ENCODE data around the gene TBX10. TPM values are rescaled to one million over a fixed set of nuclear protein-coding genes. Genes with fewer than 3 reads are reported as not detected.

The TBX10 gene
- total RNA-seq, 3 donors from 2014 or later (not counting 1 experiment from before 2014, with no cell fraction given) = not detected

DNA sequence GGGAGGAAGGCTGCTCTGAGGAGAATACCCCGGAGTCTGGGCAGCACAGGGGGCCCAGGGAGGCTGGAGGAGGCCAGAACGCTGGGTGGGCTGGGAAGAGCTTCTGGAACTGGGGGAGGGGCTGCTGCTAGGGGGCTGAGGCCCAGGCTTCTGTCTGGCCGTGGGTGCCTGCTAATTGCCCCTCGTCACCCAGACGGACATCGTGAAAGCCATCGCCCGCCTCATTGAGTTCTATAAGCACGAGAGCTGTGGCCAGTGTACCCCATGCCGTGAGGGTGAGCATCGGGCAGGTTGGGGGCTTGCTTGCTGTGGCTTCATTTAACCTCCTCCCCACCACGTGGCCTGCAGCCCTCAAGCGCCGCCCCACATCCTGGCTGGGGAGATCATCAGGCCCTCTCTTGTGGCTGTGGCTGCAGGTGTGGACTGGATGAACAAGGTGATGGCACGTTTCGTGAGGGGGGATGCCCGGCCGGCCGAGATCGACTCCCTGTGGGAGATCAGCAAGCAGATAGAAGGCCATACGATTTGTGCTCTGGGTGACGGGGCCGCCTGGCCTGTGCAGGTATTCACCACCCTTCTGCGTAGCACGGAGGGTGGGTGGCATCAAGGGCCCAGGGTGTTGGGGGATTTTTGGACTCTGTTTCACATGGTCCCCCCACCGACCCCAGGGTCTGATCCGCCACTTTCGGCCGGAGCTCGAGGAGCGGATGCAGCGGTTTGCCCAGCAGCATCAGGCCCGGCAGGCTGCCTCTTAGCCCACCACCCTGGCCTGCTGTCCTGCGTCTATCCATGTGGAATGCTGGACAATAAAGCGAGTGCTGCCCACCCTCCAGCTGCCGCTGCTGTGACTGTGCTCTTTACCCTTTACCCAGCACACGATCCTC lies 27.6 kb downstream of the TBX10 start:
- peaks cover 62% of the 10 kb centered on the region for H3K4me1 ChIP-seq (ENCODE audit: control insufficient read depth, insufficient read depth, low read length)
- peaks cover 51% of the 10 kb centered on the region for H3K36me3 ChIP-seq (ENCODE audit: control insufficient read depth, insufficient read depth, low read length)
- no peak overlapping the region for H3K4me3 ChIP-seq (ENCODE audit: low read length)
- peak overlapping the region; percentile 96 to 99 for H3K27ac Mint-ChIP-seq
- H3K36me3 Mint-ChIP-seq = no peaks in the 10 kb centered on the region
- no peak for ATAC-seq
- H3K27me3 ChIP-seq (ENCODE audit: control insufficient read depth, insufficient read depth, low read length) = no peaks in the 10 kb centered on the region
- H3K9me3 Mint-ChIP-seq = no peaks in the 10 kb centered on the region
- no peak for DNase-seq
- peaks cover 10 to 42% of the 10 kb centered on the region in 2 donors for H3K4me1 Mint-ChIP-seq
- no peaks in the 10 kb centered on the region for H3K9me3 ChIP-seq (ENCODE audit: control insufficient read depth, insufficient read depth, low read length)
- H3K27ac ChIP-seq (ENCODE audit: low read length) = peak overlapping the region; percentile 100
- intact Hi-C loops (cut with micrococcal nuclease) = loop anchor here (10.0 kb wide), 1 partner anchor 107 kb away; the partner anchor contains the start of genes CDK2AP2 and PITPNM1
- no peaks in the 10 kb centered on the region for H3K27me3 Mint-ChIP-seq (ENCODE audit: low read depth in 2 of 2)
- TF ChIP-seq, protein P1, sequence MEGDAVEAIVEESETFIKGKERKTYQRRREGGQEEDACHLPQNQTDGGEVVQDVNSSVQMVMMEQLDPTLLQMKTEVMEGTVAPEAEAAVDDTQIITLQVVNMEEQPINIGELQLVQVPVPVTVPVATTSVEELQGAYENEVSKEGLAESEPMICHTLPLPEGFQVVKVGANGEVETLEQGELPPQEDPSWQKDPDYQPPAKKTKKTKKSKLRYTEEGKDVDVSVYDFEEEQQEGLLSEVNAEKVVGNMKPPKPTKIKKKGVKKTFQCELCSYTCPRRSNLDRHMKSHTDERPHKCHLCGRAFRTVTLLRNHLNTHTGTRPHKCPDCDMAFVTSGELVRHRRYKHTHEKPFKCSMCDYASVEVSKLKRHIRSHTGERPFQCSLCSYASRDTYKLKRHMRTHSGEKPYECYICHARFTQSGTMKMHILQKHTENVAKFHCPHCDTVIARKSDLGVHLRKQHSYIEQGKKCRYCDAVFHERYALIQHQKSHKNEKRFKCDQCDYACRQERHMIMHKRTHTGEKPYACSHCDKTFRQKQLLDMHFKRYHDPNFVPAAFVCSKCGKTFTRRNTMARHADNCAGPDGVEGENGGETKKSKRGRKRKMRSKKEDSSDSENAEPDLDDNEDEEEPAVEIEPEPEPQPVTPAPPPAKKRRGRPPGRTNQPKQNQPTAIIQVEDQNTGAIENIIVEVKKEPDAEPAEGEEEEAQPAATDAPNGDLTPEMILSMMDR (IDR thresholded peaks at IDR 0.05) = no peak
- WGBS (ENCODE audit: insufficient coverage) = 93% methylated on average over 34 of the region's 37 CpGs
- no peak overlapping the region for H3K4me3 Mint-ChIP-seq

DNA sequence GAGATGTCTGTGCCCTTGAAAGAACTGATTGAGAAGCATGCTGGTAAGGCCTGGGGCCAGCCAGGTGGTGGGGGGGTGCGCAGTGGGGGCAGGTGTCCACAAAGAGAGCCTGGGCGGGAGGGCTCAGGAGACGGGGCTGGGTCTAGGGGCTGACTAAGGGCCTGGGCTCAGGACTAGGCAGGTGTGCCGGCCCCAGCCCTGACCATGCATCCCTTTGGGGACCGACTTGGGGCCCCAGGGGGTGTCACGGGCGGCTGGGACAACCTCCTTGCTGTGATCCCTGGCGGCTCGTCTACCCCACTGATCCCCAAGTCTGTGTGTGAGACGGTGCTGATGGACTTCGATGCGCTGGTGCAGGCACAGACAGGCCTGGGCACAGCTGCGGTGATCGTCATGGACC lies 28.4 kb downstream of the TBX10 start:
- no peaks in the 10 kb centered on the region for H3K27me3 ChIP-seq (ENCODE audit: control insufficient read depth, insufficient read depth, low read length)
- ATAC-seq = no peak
- Mint-ChIP-seq H3K4me1 (peaks cover 14 to 40% of the 10 kb centered on the region in 2 donors), H3K9me3 (no peaks in the 10 kb centered on the region), H3K4me3 (no peak overlapping the region), H3K27me3 (ENCODE audit: low read depth in 2 of 2) (no peaks in the 10 kb centered on the region), H3K36me3 (no peaks in the 10 kb centered on the region), H3K27ac (peak overlapping the region in 1 of 2 donors; percentile 99)
- H3K36me3 ChIP-seq (ENCODE audit: control insufficient read depth, insufficient read depth, low read length) = peaks cover 51% of the 10 kb centered on the region
- H3K27ac ChIP-seq (ENCODE audit: low read length) = no peak overlapping the region
- peaks cover 58% of the 10 kb centered on the region for H3K4me1 ChIP-seq (ENCODE audit: control insufficient read depth, insufficient read depth, low read length)
- DNase-seq = no peak
- TF ChIP-seq, protein P1 (IDR thresholded peaks at IDR 0.05) = no peak
- 96% methylated on average over 14 of the region's 14 CpGs for WGBS (ENCODE audit: insufficient coverage)
- intact Hi-C loops (cut with micrococcal nuclease) = loop anchor here (10.0 kb wide), 1 partner anchor 106 kb away; the partner anchor contains the start of genes CDK2AP2 and PITPNM1
- no peak overlapping the region for H3K4me3 ChIP-seq (ENCODE audit: low read length)
- H3K9me3 ChIP-seq (ENCODE audit: control insufficient read depth, insufficient read depth, low read length) = no peaks in the 10 kb centered on the region

DNA sequence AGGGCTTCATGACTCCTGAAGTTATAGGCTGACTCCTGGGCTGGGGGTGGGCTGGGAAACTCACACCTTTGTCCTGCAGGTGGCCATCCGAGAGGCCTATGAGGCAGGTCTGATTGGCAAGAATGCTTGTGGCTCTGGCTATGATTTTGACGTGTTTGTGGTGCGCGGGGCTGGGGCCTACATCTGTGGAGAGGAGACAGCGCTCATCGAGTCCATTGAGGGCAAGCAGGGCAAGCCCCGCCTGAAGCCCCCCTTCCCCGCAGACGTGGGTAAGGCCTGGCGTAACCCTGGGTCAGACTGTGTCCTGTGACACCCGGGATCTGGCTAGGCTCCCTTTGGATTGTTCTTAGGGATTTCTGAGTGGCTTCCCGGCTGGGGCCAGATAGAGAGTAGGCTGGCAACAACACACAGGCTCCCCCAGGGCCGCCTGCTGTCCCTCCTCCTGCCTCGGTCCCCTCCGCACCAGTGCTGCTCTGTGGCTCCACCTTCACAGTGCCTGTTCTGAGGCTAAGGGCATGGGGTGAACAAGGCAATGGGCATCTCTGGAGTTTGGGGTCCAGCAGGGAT lies 29.2 kb downstream of the TBX10 start:
- ATAC-seq (no peak), DNase-seq (no peak)
- peaks cover 51% of the 10 kb centered on the region for H3K36me3 ChIP-seq (ENCODE audit: control insufficient read depth, insufficient read depth, low read length)
- no peak overlapping the region for H3K27ac ChIP-seq (ENCODE audit: low read length)
- Mint-ChIP-seq H3K27ac (peak overlapping the region in 1 of 2 donors; percentile 99), H3K27me3 (ENCODE audit: low read depth in 2 of 2) (no peaks in the 10 kb centered on the region), H3K9me3 (no peaks in the 10 kb centered on the region), H3K4me3 (no peak overlapping the region), H3K4me1 (peaks cover 19 to 38% of the 10 kb centered on the region in 2 donors), H3K36me3 (no peaks in the 10 kb centered on the region)
- H3K4me3 ChIP-seq (ENCODE audit: low read length) = no peak overlapping the region
- TF ChIP-seq, protein P1 (IDR thresholded peaks at IDR 0.05) = no peak
- intact Hi-C loops (cut with micrococcal nuclease) = loop anchor here (10.0 kb wide), 1 partner anchor 106 kb away; the partner anchor contains the start of genes CDK2AP2 and PITPNM1
- WGBS (ENCODE audit: insufficient coverage) = 95% methylated on average over 15 of the region's 15 CpGs
- H3K9me3 ChIP-seq (ENCODE audit: control insufficient read depth, insufficient read depth, low read length) = no peaks in the 10 kb centered on the region
- H3K27me3 ChIP-seq (ENCODE audit: control insufficient read depth, insufficient read depth, low read length) = no peaks in the 10 kb centered on the region
- peaks cover 53% of the 10 kb centered on the region for H3K4me1 ChIP-seq (ENCODE audit: control insufficient read depth, insufficient read depth, low read length)

All from natural killer cell (primary cell).